HepG2 (cell line): ENCODE results near the gene LHX3. TPM values are rescaled to one million over a fixed set of nuclear protein-coding genes. Genes with fewer than 3 reads are reported as not detected.
A peak's percentile ranks its signal among the peaks of the same experiment; 100 is the strongest.

ENCODE experiments used
- BCL6 ChIP-seq: IDR thresholded peaks from 2 replicates; pipeline ENCODE4 v1.6.1; 2016; ENCODE audit warnings: missing genetic modification reagents, missing compliant biosample characterization
- FOXA1 ChIP-seq, 2 experiments: fragments of 450-650 bp in 1 of 2; sonication (generic) in 1 of 2; formaldehyde crosslinking in 1 of 2; IDR thresholded peaks; 2 replicates each; pipeline versions ENCODE4 v1.4.0 to v1.6.1; 2016 to 2020; ENCODE audit warnings: missing genetic modification reagents in 1 of 2
- FOXP1 ChIP-seq, 2 experiments: fragments of 450-650 bp in 1 of 2; IDR thresholded peaks; 2 replicates each; pipeline ENCODE4 v1.6.1; 2017 to 2018; ENCODE audit warnings: antibody characterized with exemption in 1 of 2
- MAF1 ChIP-seq: sonication (generic); formaldehyde crosslinking; IDR thresholded peaks from 2 replicates; pipeline ENCODE4 v1.5.0; 2020; ENCODE audit warnings: missing genetic modification reagents, borderline replicate concordance
- MAFG ChIP-seq: sonication (generic); formaldehyde crosslinking; IDR thresholded peaks from 2 replicates; pipeline ENCODE4 v1.5.1; 2020; ENCODE audit warnings: mild to moderate bottlenecking, missing genetic modification reagents
- RARG ChIP-seq: sonication (generic); formaldehyde crosslinking; IDR thresholded peaks from 2 replicates; pipeline ENCODE4 v1.4.0; 2020; ENCODE audit warnings: low read depth, mild to moderate bottlenecking, missing genetic modification reagents
- SNRNP70 ChIP-seq: fragments of 200-400 bp; formaldehyde crosslinking; IDR thresholded peaks from 2 replicates; pipeline ENCODE4 v1.6.1; 2017; ENCODE audit warnings: mild to moderate bottlenecking, low read depth, low read length, moderate library complexity
- YEATS4 ChIP-seq: sonication (generic); formaldehyde crosslinking; IDR thresholded peaks from 2 replicates; pipeline ENCODE4 v1.4.0; 2020; ENCODE audit warnings: missing genetic modification reagents, borderline replicate concordance
- ZBTB38 ChIP-seq: sonication (generic); formaldehyde crosslinking; IDR thresholded peaks from 2 replicates; pipeline ENCODE4 v1.5.1; 2020; ENCODE audit warnings: mild to moderate bottlenecking, missing genetic modification reagents
- ZNF17 ChIP-seq: sonication (generic); formaldehyde crosslinking; IDR thresholded peaks from 2 replicates; pipeline ENCODE4 v1.5.0; 2020; ENCODE audit warnings: mild to moderate bottlenecking, missing genetic modification reagents
- ZNF180 ChIP-seq: sonication (generic); formaldehyde crosslinking; IDR thresholded peaks from 2 replicates; pipeline ENCODE4 v1.4.0; 2020; ENCODE audit warnings: low read depth, missing genetic modification reagents, borderline replicate concordance
- ZNF446 ChIP-seq: sonication (generic); formaldehyde crosslinking; IDR thresholded peaks from 2 replicates; pipeline ENCODE4 v1.5.0; 2020; ENCODE audit warnings: mild to moderate bottlenecking, missing genetic modification reagents
- ZNF543 ChIP-seq: sonication (generic); formaldehyde crosslinking; IDR thresholded peaks from 2 replicates; pipeline ENCODE4 v1.4.0; 2020; ENCODE audit warnings: mild to moderate bottlenecking, missing genetic modification reagents
- ZNF574 ChIP-seq: sonication (generic); formaldehyde crosslinking; IDR thresholded peaks from 2 replicates; pipeline ENCODE4 v1.4.0; 2020; ENCODE audit warnings: missing genetic modification reagents
- ZNF597 ChIP-seq: sonication (generic); formaldehyde crosslinking; IDR thresholded peaks from 2 replicates; pipeline ENCODE4 v1.5.0; 2020; ENCODE audit warnings: missing genetic modification reagents
- ZNF607 ChIP-seq: sonication (generic); formaldehyde crosslinking; IDR thresholded peaks from 2 replicates; pipeline ENCODE4 v1.5.1; 2020; ENCODE audit warnings: missing genetic modification reagents, mild to moderate bottlenecking, borderline replicate concordance
- ZNF616 ChIP-seq: sonication (generic); formaldehyde crosslinking; IDR thresholded peaks from 2 replicates; pipeline ENCODE4 v1.5.0; 2020; ENCODE audit warnings: low read depth, mild to moderate bottlenecking, missing genetic modification reagents
- ZSCAN20 ChIP-seq: sonication (generic); formaldehyde crosslinking; IDR thresholded peaks from 2 replicates; pipeline ENCODE4 v1.4.0; 2020; ENCODE audit warnings: missing genetic modification reagents, mild to moderate bottlenecking, borderline replicate concordance
- ZSCAN21 ChIP-seq: sonication (generic); formaldehyde crosslinking; IDR thresholded peaks from 2 replicates; pipeline ENCODE4 v1.8.0; 2022; ENCODE audit warnings: mild to moderate bottlenecking, missing genetic modification reagents, moderate library complexity, borderline replicate concordance
- ZSCAN31 ChIP-seq: sonication (generic); formaldehyde crosslinking; IDR thresholded peaks from 2 replicates; pipeline ENCODE4 v1.5.0; 2020; ENCODE audit warnings: low read depth, mild to moderate bottlenecking, missing genetic modification reagents
- polyA plus RNA-seq, 8 experiments: library from polyadenylated mRNA; depleted of rRNA in 3 of 8; stranded (reverse) in 7 of 8; unstranded in 1 of 8; fragments of >200 nt; fragmentation: Illumina TruSeq in 4 of 8; extraction: Trizol in 4 of 8; gene quantifications; 2 replicates each; pipeline versions ENCODE4 v1.2.1 to v1.2.3, GENCODE V29; 2011 to 2016; ENCODE audit warnings: low read depth in 4 of 8, missing spikeins in 1 of 8, mixed read lengths in 1 of 8; ENCODE audit not compliant: insufficient read depth in 1 of 8
- total RNA-seq, 5 experiments: library from RNA; depleted of rRNA; stranded (reverse); fragments of >200 nt; fragmentation: Illumina TruSeq; extraction: Trizol; gene quantifications; 2 replicates each; pipeline ENCODE4 v1.2.3, GENCODE V29; 2016; ENCODE audit warnings: low read depth in 1 of 5

Gene LHX3
- total and polyA plus RNA-seq, 2 of the 13 experiments (the other 11 are each of a cell fraction or from before 2014, with no cell fraction given) = not detected

- TF ChIP-seq ZNF597 (CRISPR knock-in tag) (no peak), FOXP1 (IDR thresholded peaks at IDR 0.05) (no peak), FOXP1 (CRISPR knock-in tag; IDR thresholded peaks at IDR 0.05) (no peak), MAFG (CRISPR knock-in tag) (no peak), SNRNP70 (no peak), ZSCAN20 (peak; percentile 92; the same call in 1 of the 2 replicates), ZNF574 (CRISPR knock-in tag) (peak; percentile 52; the same call in 1 of the 2 replicates), ZBTB38 (CRISPR knock-in tag) (no peak), ZNF607 (CRISPR knock-in tag) (no peak), ZNF616 (CRISPR knock-in tag) (no peak), ZSCAN21 (CRISPR knock-in tag) (no peak), ZNF17 (no peak), YEATS4 (CRISPR knock-in tag) (0 out of 2 replicates have a peak, but pooled peaks have one; percentile 30), MAF1 (peak; percentile 65; the same call in 1 of the 2 replicates), ZNF543 (CRISPR knock-in tag) (0 out of 2 replicates have a peak, but pooled peaks have one; percentile 32), FOXA1 (IDR thresholded peaks at IDR 0.05) (no peak), FOXA1 (CRISPR knock-in tag; IDR thresholded peaks at IDR 0.05) (no peak), ZSCAN31 (CRISPR knock-in tag) (0 out of 2 replicates have a peak, but pooled peaks have one; percentile 62), ZNF180 (CRISPR knock-in tag) (no peak), RARG (CRISPR knock-in tag) (no peak), BCL6 (CRISPR knock-in tag) (no peak), ZNF446 (CRISPR knock-in tag) (peak; percentile 63; the same call in 1 of the 2 replicates)
These were observed at the start of gene LHX3 (continued) for GRCh38 chr9:136204838-136205706.
